Measurements from ENCODE around the gene NEAT1. TPM values are rescaled to one million over a fixed set of nuclear protein-coding genes. Genes with fewer than 3 reads are reported as not detected.

NEAT1 gene
- total and polyA plus RNA-seq, 2 of the 8 experiments (the other 6 are each of a cell fraction or from before 2014, with no cell fraction given) = 2.4 to 10.7 TPM

DNA sequence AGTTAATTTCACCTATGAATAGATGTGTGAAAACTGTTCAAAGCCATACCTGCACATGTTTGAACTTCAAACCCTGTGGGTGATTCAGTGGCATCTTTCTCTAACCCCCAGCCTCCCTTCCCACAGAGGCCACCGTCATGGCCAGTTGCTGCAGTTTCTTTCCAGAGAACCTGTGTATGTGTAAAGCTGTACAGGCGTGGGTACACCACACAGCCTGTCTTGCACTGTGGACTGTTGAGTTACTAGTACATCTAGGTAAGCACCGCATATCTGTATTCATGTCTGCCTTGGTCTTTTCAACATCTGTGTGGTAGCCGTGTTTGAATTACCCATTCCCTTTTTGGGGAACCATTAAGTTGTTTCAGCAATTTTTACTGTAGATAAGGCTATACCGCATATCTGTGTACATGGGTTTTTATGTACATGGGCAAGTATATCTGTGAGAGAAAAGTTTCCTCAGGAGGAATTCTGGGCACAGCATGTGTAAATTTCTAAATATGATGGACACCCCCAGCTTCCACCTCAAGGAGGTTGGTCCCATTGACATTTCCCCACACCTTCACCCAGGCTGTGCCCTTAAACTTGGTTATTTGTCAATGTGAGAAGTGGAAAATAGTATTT, 13.9 kb downstream of the NEAT1 start:
- Histone ChIP-seq H3K36me3 (ENCODE audit: control insufficient read depth in 2 of 4, insufficient read depth in 4 of 4, low read length in 3 of 4) (no peaks in the 10 kb centered on the region), H4K20me1 (replicated peaks in 1 of 2; ENCODE audit: control insufficient read depth in 1 of 2, insufficient read depth in 2 of 2, low read length in 2 of 2) (peaks cover 0 to 10% of the 10 kb centered on the region in 2 experiments), H3K4me2 (ENCODE audit: insufficient read depth in 1 of 2, low read depth in 2 of 2, low read length in 2 of 2) (no peak overlapping the region), H2BK5ac (ENCODE audit: low read depth, low read length) (no peak overlapping the region), H3K4me1 (replicated peaks in 1 of 4; ENCODE audit: control insufficient read depth in 3 of 4, insufficient read depth in 4 of 4, low read length in 3 of 4) (no peaks in the 10 kb centered on the region), H4K91ac (replicated peaks; ENCODE audit: insufficient read length, low read length) (no peak overlapping the region), H2AK5ac (ENCODE audit: low read depth, low read length) (no peak overlapping the region), H2BK20ac (ENCODE audit: low read length) (no peak overlapping the region), H3K18ac (ENCODE audit: extremely low read depth, low read length) (no peak overlapping the region), H3K79me2 (ENCODE audit: control insufficient read depth in 1 of 2, insufficient read depth in 2 of 2, low read length in 2 of 2) (no peaks in the 10 kb centered on the region), H4K5ac (ENCODE audit: insufficient read length, low read depth, low read length) (no peak overlapping the region), H3K23me2 (ENCODE audit: low read depth, low read length) (no peaks in the 10 kb centered on the region), H3K27me3 (replicated peaks in 1 of 4; ENCODE audit: control insufficient read depth in 3 of 4, extremely low read depth in 1 of 4, insufficient read depth in 3 of 4, low read length in 3 of 4) (no peaks in the 10 kb centered on the region), H3K79me1 (ENCODE audit: low read depth, low read length) (no peaks in the 10 kb centered on the region; the same call in 1 of the 2 replicates), H3K4ac (replicated peaks; ENCODE audit: insufficient read length, low read depth, low read length) (no peak overlapping the region), H3K23ac (ENCODE audit: insufficient read length) (no peak overlapping the region), H2BK12ac (ENCODE audit: low read depth, low read length) (no peak overlapping the region), H3K27ac (ENCODE audit: low read depth, low read length) (no peak overlapping the region), H3K14ac (ENCODE audit: insufficient read length) (no peak overlapping the region), H3K9ac (replicated peaks in 1 of 4; ENCODE audit: extremely low read depth in 1 of 4, low read depth in 3 of 4, low read length in 3 of 4) (no peak overlapping the region), H3K56ac (replicated peaks; ENCODE audit: insufficient read length, low read depth, low read length) (no peak overlapping the region), H2BK15ac (ENCODE audit: low read length) (no peak overlapping the region), H2BK120ac (replicated peaks; ENCODE audit: low read depth, low read length) (no peak overlapping the region), H4K8ac (ENCODE audit: extremely low read depth, insufficient read depth, low read length) (no peak overlapping the region), H3K4me3 (ENCODE audit: extremely low read depth in 1 of 4, insufficient read depth in 2 of 4, low read depth in 3 of 4, low read length in 4 of 4) (no peak overlapping the region), H2AFZ (ENCODE audit: low read length) (no peak overlapping the region), H3K9me3 (ENCODE audit: insufficient read depth in 2 of 2, low read depth in 1 of 2, low read length in 1 of 2) (no peaks in the 10 kb centered on the region)
- no peak for FAIRE-seq
- CTCF ChIA-PET (ENCODE audit: partially characterized antibody) = interaction anchor here (0.8 to 2.9 kb wide), 8 partner anchors 18 to 74 kb away, joined by 3 to 11 read pairs (median 4); no protein-coding TSS in a partner anchor
- WGBS, 2 experiments (ENCODE audit: extremely low coverage in 1 of 2, insufficient coverage in 1 of 2, insufficient read length in 1 of 2, insufficient replicate concordance in 2 of 2, low coverage in 1 of 2, low lambda C conversion rate in 2 of 2, missing lambda C conversion rate in 1 of 2) = 92% methylated on average over 5 of the region's 5 CpGs; no CpG with 5 or more reads in 1 of the 2 experiments
- DNase-seq (ENCODE audit: low read depth in 1 of 2, low spot score in 2 of 2) = no peak
- POLR2A ChIA-PET (ENCODE audit: partially characterized antibody) = interaction anchor here (1.2 to 2.8 kb wide), 5 partner anchors 11 to 64 kb away, joined by 4 to 11 read pairs (median 7); partner anchors contain the start of gene NEAT1
- TF ChIP-seq TBP (IDR thresholded peaks at IDR 0.05; ENCODE audit: low read depth, low read length) = no peak
- no peak for TF ChIP-seq ATF3 (IDR thresholded peaks at IDR 0.05; ENCODE audit: insufficient read depth, low read depth, low read length)
- no peak for TF ChIP-seq SUZ12 (IDR thresholded peaks at IDR 0.05; ENCODE audit: low read length)
- TF ChIP-seq ASH2L (IDR thresholded peaks at IDR 0.05; ENCODE audit: low read length) = no peak
- TF ChIP-seq, protein P1, sequence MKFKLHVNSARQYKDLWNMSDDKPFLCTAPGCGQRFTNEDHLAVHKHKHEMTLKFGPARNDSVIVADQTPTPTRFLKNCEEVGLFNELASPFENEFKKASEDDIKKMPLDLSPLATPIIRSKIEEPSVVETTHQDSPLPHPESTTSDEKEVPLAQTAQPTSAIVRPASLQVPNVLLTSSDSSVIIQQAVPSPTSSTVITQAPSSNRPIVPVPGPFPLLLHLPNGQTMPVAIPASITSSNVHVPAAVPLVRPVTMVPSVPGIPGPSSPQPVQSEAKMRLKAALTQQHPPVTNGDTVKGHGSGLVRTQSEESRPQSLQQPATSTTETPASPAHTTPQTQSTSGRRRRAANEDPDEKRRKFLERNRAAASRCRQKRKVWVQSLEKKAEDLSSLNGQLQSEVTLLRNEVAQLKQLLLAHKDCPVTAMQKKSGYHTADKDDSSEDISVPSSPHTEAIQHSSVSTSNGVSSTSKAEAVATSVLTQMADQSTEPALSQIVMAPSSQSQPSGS (IDR thresholded peaks at IDR 0.05; ENCODE audit: low read length) = no peak
- TF ChIP-seq HDAC2 (IDR thresholded peaks at IDR 0.05; ENCODE audit: borderline replicate concordance in 1 of 2, low read depth in 2 of 2, low read length in 2 of 2) = no peak
- TF ChIP-seq E2F6 (IDR thresholded peaks at IDR 0.05) = no peak
- no peak for TF ChIP-seq POLR2AphosphoS5 (IDR thresholded peaks at IDR 0.05; ENCODE audit: low read depth, low read length)
- TF ChIP-seq CHD1 (IDR thresholded peaks at IDR 0.05; ENCODE audit: low read depth, low read length) = no peak
- no peak for TF ChIP-seq CEBPB (IDR thresholded peaks at IDR 0.05; ENCODE audit: low read depth, low read length)

Measured in H1 (cell line).